Gastrocnemius medialis (tissue), 4 donors: ENCODE measurements around the gene SLC16A13. TPM values are rescaled to one million over a fixed set of nuclear protein-coding genes. Genes with fewer than 3 reads are reported as not detected.

Source experiments
- ATAC-seq, 2 donors: fragments of 150-250 bp; one replicate each; pipeline ENCODE4 v1.9.1; 2016
- DNase-seq, 2 donors: peaks; one replicate each; pipeline ENCODE4 v3.0.0-alpha.2; 2019
- H3K27ac ChIP-seq, 4 donors: fragments of 200-600 bp; sonication (generic); 1 replicate in 1 of 4; 2 replicates in 3 of 4; pipeline ENCODE4 v1.5.1; 2016 to 2018; ENCODE audit warnings: mild to moderate bottlenecking in 2 of 4, moderate library complexity in 1 of 4
- H3K27me3 ChIP-seq, 3 donors: fragments of 200-600 bp; sonication (generic) in 2 of 3; 1 replicate in 1 of 3; 2 replicates in 2 of 3; pipeline versions ENCODE4 v1.5.1 to v1.6.0; 2016 to 2019; ENCODE audit warnings: mild to moderate bottlenecking in 1 of 3, moderate library complexity in 1 of 3
- H3K36me3 ChIP-seq, 2 donors: fragments of 200-600 bp; sonication (generic) in 1 of 2; one replicate each; pipeline ENCODE4 v1.5.1; 2017 to 2018
- H3K4me1 ChIP-seq, 2 donors: fragments of 200-600 bp; sonication (generic) in 1 of 2; one replicate each; pipeline ENCODE4 v1.5.1; 2016 to 2017; ENCODE audit warnings: mild to moderate bottlenecking in 2 of 2
- H3K4me3 ChIP-seq, 4 donors: fragments of 200-600 bp; sonication (generic) in 3 of 4; 1 replicate in 1 of 4; 2 replicates in 3 of 4; pipeline ENCODE4 v1.5.1; 2016 to 2019; ENCODE audit warnings: mild to moderate bottlenecking in 2 of 4
- H3K9me3 ChIP-seq, 3 donors: fragments of 200-600 bp; sonication (generic) in 2 of 3; 1 replicate in 1 of 3; 2 replicates in 2 of 3; pipeline ENCODE4 v1.5.1; 2016 to 2019
- CTCF ChIP-seq, 5 experiments: fragments of 450-650 bp in 3 of 5; fragments of 200-600 bp in 2 of 5; sonication (generic) in 2 of 5; IDR thresholded peaks in 4 of 5; conservative IDR thresholded peaks in 1 of 5; 1 replicate in 4 of 5; 2 replicates in 1 of 5; pipeline ENCODE4 v1.5.1; 2016 to 2019; ENCODE audit warnings: antibody characterized with exemption in 5 of 5, mild to moderate bottlenecking in 3 of 5, moderate library complexity in 3 of 5
- POLR2A ChIP-seq, 2 donors: fragments of 450-650 bp; IDR thresholded peaks; one replicate each; pipeline ENCODE4 v1.6.1; 2017; ENCODE audit warnings: antibody characterized with exemption in 2 of 2, mild to moderate bottlenecking in 2 of 2, moderate library complexity in 2 of 2
- in situ Hi-C, 4 donors: fragments of 200-750 bp; cut with MboI; loops; one replicate each; pipeline versions ENCODE4 v1.15.0 to v1.8.0; 2017; ENCODE audit warnings: low sequenced_read_pairs in 4 of 4
- intact Hi-C: fragments of 100-400 bp; cut with DNase I; formaldehyde crosslinking; loops from one replicate; pipeline ENCODE4 v1.15.1; 2023; ENCODE audit warnings: low total_unique reads
- total RNA-seq, 4 donors: library from RNA; depleted of rRNA; stranded (reverse); fragments of >200 nt; gene quantifications; one replicate each; pipeline versions ENCODE4 v1.1.0 to v1.2.3, GENCODE V29; 2016

SLC16A13 gene
- total RNA-seq, 4 donors from 2014 or later: 0.36 to 0.49 TPM; not detected in 2

GRCh38 chr17:7003745-7004144 is 32.1 kb upstream of the SLC16A13 start:
- ATAC-seq (no peak), DNase-seq (no peak)
- no peak overlapping the region for H3K27ac ChIP-seq
- H3K4me1 ChIP-seq: no peaks in the 10 kb centered on the region
- H3K4me3 ChIP-seq: no peak overlapping the region
- H3K27me3 ChIP-seq: no peaks in the 10 kb centered on the region
- intact Hi-C loops (loop anchor here (1.0 kb wide), 1 partner anchor 89 kb away; no protein-coding TSS in a partner anchor), in situ Hi-C loops (loop anchor here (5.0 to 25.0 kb wide), 3 partner anchors 91 to 366 kb away; partner anchors contain the start of genes C17orf100 (in 3 of the 4), MED31 (in 3 of the 4), KIAA0753 (in 1 of the 4) and TXNDC17 (in 1 of the 4))
- peaks cover 0 to 33% of the 10 kb centered on the region in 2 donors for H3K36me3 ChIP-seq
- TF ChIP-seq CTCF (IDR thresholded peaks at IDR 0.05 in 4 of 5, conservative IDR thresholded peaks at IDR 0.05 in 1 of 5) (no peak), POLR2A (IDR thresholded peaks at IDR 0.05) (no peak)
- H3K9me3 ChIP-seq: no peaks in the 10 kb centered on the region

GRCh38 chr17:7004398-7005253 is 31.2 kb upstream of the SLC16A13 start:
- TF ChIP-seq POLR2A (IDR thresholded peaks at IDR 0.05): no peak
- peak; percentile 42 to 74 (median 65) for TF ChIP-seq CTCF (IDR thresholded peaks at IDR 0.05 in 4 of 5, conservative IDR thresholded peaks at IDR 0.05 in 1 of 5)
- intact Hi-C loops (loop anchor here (1.0 to 5.0 kb wide), 2 partner anchors 90 to 337 kb away; no protein-coding TSS in a partner anchor), in situ Hi-C loops (loop anchor here (5.0 to 25.0 kb wide), 3 partner anchors 92 to 367 kb away; partner anchors contain the start of genes C17orf100 (in 3 of the 4), MED31 (in 3 of the 4), KIAA0753 (in 1 of the 4) and TXNDC17 (in 1 of the 4))
- H3K27ac ChIP-seq: no peak overlapping the region
- H3K27me3 ChIP-seq: no peaks in the 10 kb centered on the region
- no peaks in the 10 kb centered on the region for H3K4me1 ChIP-seq
- ATAC-seq (peak; percentile 39 to 80), DNase-seq (no peak)
- no peak overlapping the region for H3K4me3 ChIP-seq
- H3K9me3 ChIP-seq: no peaks in the 10 kb centered on the region
- H3K36me3 ChIP-seq: peaks cover 0 to 32% of the 10 kb centered on the region in 2 donors

GRCh38 chr17:7005716-7006115 is 30.1 kb upstream of the SLC16A13 start:
- DNase-seq: no peak
- Histone ChIP-seq H3K9me3 (no peaks in the 10 kb centered on the region), H3K4me3 (no peak overlapping the region), H3K4me1 (peaks cover 6% of the 10 kb centered on the region in 2 donors), H3K27me3 (no peaks in the 10 kb centered on the region), H3K27ac (no peak overlapping the region), H3K36me3 (peaks cover 0 to 25% of the 10 kb centered on the region in 2 donors)
- TF ChIP-seq CTCF (IDR thresholded peaks at IDR 0.05 in 4 of 5, conservative IDR thresholded peaks at IDR 0.05 in 1 of 5) (no peak), POLR2A (IDR thresholded peaks at IDR 0.05) (no peak)
- intact Hi-C loops (loop anchor here (5.0 kb wide), 1 partner anchor 338 kb away; no protein-coding TSS in a partner anchor), in situ Hi-C loops (loop anchor here (5.0 to 25.0 kb wide), 3 partner anchors 93 to 368 kb away; partner anchors contain the start of genes C17orf100 (in 3 of the 4), MED31 (in 3 of the 4), KIAA0753 (in 1 of the 4) and TXNDC17 (in 1 of the 4))
- ATAC-seq: no peak

- Histone ChIP-seq H3K9me3 (no peaks in the 10 kb centered on the region), H3K4me3 (no peak overlapping the region), H3K4me1 (peaks cover 15 to 18% of the 10 kb centered on the region in 2 donors), H3K27ac (no peak overlapping the region), H3K27me3 (no peaks in the 10 kb centered on the region), H3K36me3 (peaks cover 0 to 11% of the 10 kb centered on the region in 2 donors)
- in situ Hi-C loops (loop anchor here (5.0 to 25.0 kb wide), 3 partner anchors 95 to 370 kb away; partner anchors contain the start of genes C17orf100 (in 3 of the 4), MED31 (in 3 of the 4), KIAA0753 (in 1 of the 4) and TXNDC17 (in 1 of the 4)), intact Hi-C loops (loop anchor here (5.0 kb wide), 1 partner anchor 340 kb away; no protein-coding TSS in a partner anchor)
- DNase-seq (no peak), ATAC-seq (no peak)
- TF ChIP-seq CTCF (IDR thresholded peaks at IDR 0.05 in 4 of 5, conservative IDR thresholded peaks at IDR 0.05 in 1 of 5): no peak
- no peak for TF ChIP-seq POLR2A (IDR thresholded peaks at IDR 0.05)
These were observed 28.7 kb upstream of the SLC16A13 start for GRCh38 chr17:7007143-7007542.
